ENCODE results near the gene DOCK10.

Gene DOCK10

GRCh38 chr2:224903621-224904020, 138.6 kb downstream of the DOCK10 start:
- H3K36me3 Mint-ChIP-seq (ENCODE audit: low read depth), result peaks cover 34% of the 10 kb centered on the region
- no peak overlapping the region for H3K27ac Mint-ChIP-seq
- no peaks in the 10 kb centered on the region for H3K9me3 Mint-ChIP-seq
- peaks cover 34% of the 10 kb centered on the region for H3K4me1 Mint-ChIP-seq (ENCODE audit: low read depth)
- no peak overlapping the region for H3K4me3 Mint-ChIP-seq
- H3K27me3 Mint-ChIP-seq (ENCODE audit: low read depth), result no peaks in the 10 kb centered on the region

GRCh38 chr2:224901121-224901676, 141.1 kb downstream of the DOCK10 start:
- no peak overlapping the region for H3K27ac Mint-ChIP-seq
- peaks cover 36% of the 10 kb centered on the region for H3K4me1 Mint-ChIP-seq (ENCODE audit: low read depth)
- H3K9me3 Mint-ChIP-seq, result no peaks in the 10 kb centered on the region
- H3K27me3 Mint-ChIP-seq (ENCODE audit: low read depth), result no peaks in the 10 kb centered on the region
- H3K36me3 Mint-ChIP-seq (ENCODE audit: low read depth), result peaks cover 31% of the 10 kb centered on the region
- no peak overlapping the region for H3K4me3 Mint-ChIP-seq

GRCh38 chr2:224895377-224895776, 146.9 kb downstream of the DOCK10 start:
- Mint-ChIP-seq H3K27ac (peak overlapping the region; percentile 90), H3K36me3 (ENCODE audit: low read depth) (peaks cover 58% of the 10 kb centered on the region), H3K9me3 (no peaks in the 10 kb centered on the region), H3K4me1 (ENCODE audit: low read depth) (peaks cover 60% of the 10 kb centered on the region), H3K4me3 (peak overlapping the region; percentile 40), H3K27me3 (ENCODE audit: low read depth) (no peaks in the 10 kb centered on the region)

GRCh38 chr2:224894356-224894755, 147.9 kb downstream of the DOCK10 start:
- Mint-ChIP-seq H3K4me3 (peak overlapping the region; percentile 66), H3K9me3 (no peaks in the 10 kb centered on the region), H3K27ac (peak overlapping the region; percentile 90), H3K36me3 (ENCODE audit: low read depth) (peaks cover 68% of the 10 kb centered on the region), H3K4me1 (ENCODE audit: low read depth) (peaks cover 65% of the 10 kb centered on the region), H3K27me3 (ENCODE audit: low read depth) (no peaks in the 10 kb centered on the region)

- Mint-ChIP-seq H3K9me3 (no peaks in the 10 kb centered on the region), H3K4me3 (peak overlapping the region; percentile 66), H3K36me3 (ENCODE audit: low read depth) (peaks cover 70% of the 10 kb centered on the region), H3K4me1 (ENCODE audit: low read depth) (peaks cover 63% of the 10 kb centered on the region), H3K27me3 (ENCODE audit: low read depth) (no peaks in the 10 kb centered on the region), H3K27ac (peak overlapping the region; percentile 90)
Measured at GRCh38 chr2:224893848-224894247, 148.4 kb downstream of the DOCK10 start.

GRCh38 chr2:224892574-224893204, 149.6 kb downstream of the DOCK10 start:
- Mint-ChIP-seq H3K36me3 (ENCODE audit: low read depth) (peaks cover 75% of the 10 kb centered on the region), H3K9me3 (no peaks in the 10 kb centered on the region), H3K4me3 (no peak overlapping the region), H3K4me1 (ENCODE audit: low read depth) (peaks cover 65% of the 10 kb centered on the region), H3K27ac (peak overlapping the region; percentile 60), H3K27me3 (ENCODE audit: low read depth) (no peaks in the 10 kb centered on the region)

- no peak overlapping the region for H3K4me3 Mint-ChIP-seq
- peaks cover 65% of the 10 kb centered on the region for H3K4me1 Mint-ChIP-seq (ENCODE audit: low read depth)
- peak overlapping the region; percentile 50 for H3K27ac Mint-ChIP-seq
- H3K27me3 Mint-ChIP-seq (ENCODE audit: low read depth), result no peaks in the 10 kb centered on the region
- H3K9me3 Mint-ChIP-seq, result no peaks in the 10 kb centered on the region
- H3K36me3 Mint-ChIP-seq (ENCODE audit: low read depth), result peaks cover 74% of the 10 kb centered on the region
Measured at GRCh38 chr2:224890372-224890771, 151.9 kb downstream of the DOCK10 start.

- Mint-ChIP-seq H3K9me3 (no peaks in the 10 kb centered on the region), H3K27ac (peak overlapping the region; percentile 15), H3K4me1 (ENCODE audit: low read depth) (peaks cover 57% of the 10 kb centered on the region)
Measured at GRCh38 chr2:224887141-224887540, 155.1 kb downstream of the DOCK10 start.

GRCh38 chr2:224885836-224886547, 156.3 kb downstream of the DOCK10 start:
- peaks cover 63% of the 10 kb centered on the region for H3K4me1 Mint-ChIP-seq (ENCODE audit: low read depth)
- H3K9me3 Mint-ChIP-seq, result no peaks in the 10 kb centered on the region
- peak overlapping the region; percentile 74 for H3K27ac Mint-ChIP-seq
- H3K27me3 Mint-ChIP-seq (ENCODE audit: low read depth), result no peaks in the 10 kb centered on the region
- H3K4me3 Mint-ChIP-seq, result peak overlapping the region; percentile 7
- peaks cover 82% of the 10 kb centered on the region for H3K36me3 Mint-ChIP-seq (ENCODE audit: low read depth)

More at GRCh38 chr2:224887141-224887540, 155.1 kb downstream of the DOCK10 start:
- H3K27me3 Mint-ChIP-seq (ENCODE audit: low read depth), result no peaks in the 10 kb centered on the region
- no peak overlapping the region for H3K4me3 Mint-ChIP-seq
- peaks cover 78% of the 10 kb centered on the region for H3K36me3 Mint-ChIP-seq (ENCODE audit: low read depth)

GRCh38 chr2:224885291-224885690, 157.0 kb downstream of the DOCK10 start:
- no peak overlapping the region for H3K27ac Mint-ChIP-seq
- H3K27me3 Mint-ChIP-seq (ENCODE audit: low read depth), result no peaks in the 10 kb centered on the region
- no peaks in the 10 kb centered on the region for H3K9me3 Mint-ChIP-seq
- H3K4me1 Mint-ChIP-seq (ENCODE audit: low read depth), result peaks cover 62% of the 10 kb centered on the region
- no peak overlapping the region for H3K4me3 Mint-ChIP-seq
- H3K36me3 Mint-ChIP-seq (ENCODE audit: low read depth), result peaks cover 81% of the 10 kb centered on the region

- Mint-ChIP-seq H3K27ac (no peak overlapping the region), H3K4me1 (ENCODE audit: low read depth) (peaks cover 58% of the 10 kb centered on the region), H3K27me3 (ENCODE audit: low read depth) (no peaks in the 10 kb centered on the region), H3K4me3 (no peak overlapping the region), H3K9me3 (no peaks in the 10 kb centered on the region), H3K36me3 (ENCODE audit: low read depth) (peaks cover 75% of the 10 kb centered on the region)
Measured at GRCh38 chr2:224884188-224884587, 158.1 kb downstream of the DOCK10 start.

- Mint-ChIP-seq H3K27me3 (ENCODE audit: low read depth) (no peaks in the 10 kb centered on the region), H3K36me3 (ENCODE audit: low read depth) (peaks cover 75% of the 10 kb centered on the region), H3K9me3 (no peaks in the 10 kb centered on the region), H3K4me1 (ENCODE audit: low read depth) (peaks cover 55% of the 10 kb centered on the region), H3K4me3 (no peak overlapping the region), H3K27ac (no peak overlapping the region)
Measured at GRCh38 chr2:224883700-224884099, 158.6 kb downstream of the DOCK10 start.

- Mint-ChIP-seq H3K9me3 (no peaks in the 10 kb centered on the region), H3K36me3 (ENCODE audit: low read depth) (peaks cover 75% of the 10 kb centered on the region), H3K27me3 (ENCODE audit: low read depth) (no peaks in the 10 kb centered on the region), H3K4me3 (no peak overlapping the region), H3K27ac (no peak overlapping the region), H3K4me1 (ENCODE audit: low read depth) (peaks cover 51% of the 10 kb centered on the region)
Measured at GRCh38 chr2:224883172-224883516, 159.1 kb downstream of the DOCK10 start.

- Mint-ChIP-seq H3K36me3 (ENCODE audit: low read depth) (peaks cover 75% of the 10 kb centered on the region), H3K27me3 (ENCODE audit: low read depth) (no peaks in the 10 kb centered on the region), H3K4me1 (ENCODE audit: low read depth) (peaks cover 46% of the 10 kb centered on the region), H3K4me3 (no peak overlapping the region), H3K27ac (no peak overlapping the region), H3K9me3 (no peaks in the 10 kb centered on the region)
Measured at GRCh38 chr2:224882291-224883171, 159.7 kb downstream of the DOCK10 start.

All from T-helper 1 cell treated with Interleukin-12 subunit alpha and Interleukin-12 subunit beta and Interleukin-4 antibody, amounts not matched to agents 30 μg/mL and 1 μg/mL, for 36 hours (primary cell).